ENCODE data around the gene RELN. TPM values are rescaled to one million over a fixed set of nuclear protein-coding genes. Genes with fewer than 3 reads are reported as not detected.

RELN gene
- total RNA-seq, 1 experiment from 2014 or later = 0.20 TPM

DNA sequence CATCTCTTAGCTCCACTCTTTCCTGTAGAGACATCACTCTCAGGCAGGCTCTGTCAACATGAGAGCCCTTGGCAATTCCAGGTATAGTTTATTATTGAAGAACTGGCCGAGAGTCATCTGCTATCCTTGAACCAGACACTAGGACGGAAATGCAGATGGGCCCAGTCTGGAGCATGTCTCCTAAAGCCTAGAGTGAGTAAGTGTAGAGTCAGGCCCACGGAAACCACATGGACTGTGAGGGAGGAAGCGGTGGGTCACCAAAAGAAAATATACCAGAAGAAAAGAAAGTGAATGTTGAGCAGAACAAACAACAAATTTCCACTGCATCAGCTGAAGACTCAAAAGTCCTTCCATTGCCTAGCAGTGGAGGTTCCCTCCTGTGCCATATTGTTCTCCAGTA lies 15.7 kb upstream of the RELN start (continued):
- TF ChIP-seq CBX3 (IDR thresholded peaks at IDR 0.05; ENCODE audit: low read depth) (no peak), POLR2AphosphoS5 (IDR thresholded peaks at IDR 0.05; ENCODE audit: low read depth, low read length) (no peak), FOSL1 (IDR thresholded peaks at IDR 0.05; ENCODE audit: low read depth) (no peak), SP1 (IDR thresholded peaks at IDR 0.05; ENCODE audit: low read depth) (no peak)
- TF ChIP-seq, protein P1, sequence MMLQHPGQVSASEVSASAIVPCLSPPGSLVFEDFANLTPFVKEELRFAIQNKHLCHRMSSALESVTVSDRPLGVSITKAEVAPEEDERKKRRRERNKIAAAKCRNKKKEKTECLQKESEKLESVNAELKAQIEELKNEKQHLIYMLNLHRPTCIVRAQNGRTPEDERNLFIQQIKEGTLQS (IDR thresholded peaks at IDR 0.05) = no peak
- TF ChIP-seq, protein P2, sequence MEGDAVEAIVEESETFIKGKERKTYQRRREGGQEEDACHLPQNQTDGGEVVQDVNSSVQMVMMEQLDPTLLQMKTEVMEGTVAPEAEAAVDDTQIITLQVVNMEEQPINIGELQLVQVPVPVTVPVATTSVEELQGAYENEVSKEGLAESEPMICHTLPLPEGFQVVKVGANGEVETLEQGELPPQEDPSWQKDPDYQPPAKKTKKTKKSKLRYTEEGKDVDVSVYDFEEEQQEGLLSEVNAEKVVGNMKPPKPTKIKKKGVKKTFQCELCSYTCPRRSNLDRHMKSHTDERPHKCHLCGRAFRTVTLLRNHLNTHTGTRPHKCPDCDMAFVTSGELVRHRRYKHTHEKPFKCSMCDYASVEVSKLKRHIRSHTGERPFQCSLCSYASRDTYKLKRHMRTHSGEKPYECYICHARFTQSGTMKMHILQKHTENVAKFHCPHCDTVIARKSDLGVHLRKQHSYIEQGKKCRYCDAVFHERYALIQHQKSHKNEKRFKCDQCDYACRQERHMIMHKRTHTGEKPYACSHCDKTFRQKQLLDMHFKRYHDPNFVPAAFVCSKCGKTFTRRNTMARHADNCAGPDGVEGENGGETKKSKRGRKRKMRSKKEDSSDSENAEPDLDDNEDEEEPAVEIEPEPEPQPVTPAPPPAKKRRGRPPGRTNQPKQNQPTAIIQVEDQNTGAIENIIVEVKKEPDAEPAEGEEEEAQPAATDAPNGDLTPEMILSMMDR (IDR thresholded peaks at IDR 0.05 in 2 of 3, conservative IDR thresholded peaks at IDR 0.05 in 1 of 3; ENCODE audit: borderline replicate concordance in 1 of 3, insufficient read depth in 1 of 3, low read depth in 2 of 3, low read length in 2 of 3) = no peak

DNA sequence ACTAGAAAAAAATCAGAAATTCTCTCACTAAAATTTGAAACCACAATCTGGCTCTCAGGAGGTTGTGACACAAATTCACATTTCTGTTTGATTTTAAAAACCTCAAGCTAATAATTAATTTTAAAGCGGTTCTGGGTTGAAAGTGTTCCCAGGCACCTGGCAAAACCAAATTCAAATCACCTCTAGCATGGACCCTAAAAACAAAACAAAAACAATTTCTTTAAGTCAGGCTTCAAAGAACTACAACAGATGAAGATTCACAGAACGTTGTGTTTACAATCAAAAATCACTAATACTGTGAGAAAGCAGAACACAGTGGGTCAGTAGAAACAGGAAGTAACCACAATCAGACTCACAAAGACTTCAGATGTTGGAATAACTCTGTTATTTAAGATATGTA lies 7.2 kb upstream of the RELN start:
- ChIA-PET POLR2A (no interaction called here), CTCF (no interaction called here), RAD21 (ENCODE audit: low non-redundant PET in 1 of 2, low total read pairs in 2 of 2, uncharacterized antibody in 2 of 2, unreplicated experiment in 2 of 2) (no interaction called here)
- Histone ChIP-seq H3K79me2 (ENCODE audit: insufficient read depth, low read length) (no peaks in the 10 kb centered on the region), H3K4me2 (ENCODE audit: low read length) (no peak overlapping the region), H2AFZ (ENCODE audit: low read depth, low read length, poor library complexity, severe bottlenecking) (no peak overlapping the region), H4K20me1 (ENCODE audit: insufficient read depth) (no peaks in the 10 kb centered on the region), H3K9ac (ENCODE audit: low read length) (no peak overlapping the region), H3K27me3 (ENCODE audit: insufficient read depth, low read length) (peaks cover 15% of the 10 kb centered on the region), H3K36me3 (ENCODE audit: control insufficient read depth in 1 of 2, insufficient read depth in 2 of 2, low read length in 2 of 2) (no peaks in the 10 kb centered on the region), H3K9me2 (ENCODE audit: insufficient read depth) (no peaks in the 10 kb centered on the region), H3K27ac (ENCODE audit: low read depth, low read length) (no peak overlapping the region), H3K4me3 (replicated peaks in 1 of 2; ENCODE audit: low read depth in 1 of 2, low read length in 2 of 2) (no peak overlapping the region), H3K4me1 (ENCODE audit: control insufficient read depth in 1 of 2, insufficient read depth in 2 of 2, low read length in 2 of 2) (no peaks in the 10 kb centered on the region), H3K9me3 (ENCODE audit: control insufficient read depth in 1 of 2, insufficient read depth in 1 of 2, low read depth in 1 of 2, low read length in 2 of 2) (no peaks in the 10 kb centered on the region)
- intact Hi-C loops (cut with micrococcal nuclease) = no loop called here
- BruUV-seq (replicated peaks) = no TSS peak
- TF ChIP-seq, protein P3, sequence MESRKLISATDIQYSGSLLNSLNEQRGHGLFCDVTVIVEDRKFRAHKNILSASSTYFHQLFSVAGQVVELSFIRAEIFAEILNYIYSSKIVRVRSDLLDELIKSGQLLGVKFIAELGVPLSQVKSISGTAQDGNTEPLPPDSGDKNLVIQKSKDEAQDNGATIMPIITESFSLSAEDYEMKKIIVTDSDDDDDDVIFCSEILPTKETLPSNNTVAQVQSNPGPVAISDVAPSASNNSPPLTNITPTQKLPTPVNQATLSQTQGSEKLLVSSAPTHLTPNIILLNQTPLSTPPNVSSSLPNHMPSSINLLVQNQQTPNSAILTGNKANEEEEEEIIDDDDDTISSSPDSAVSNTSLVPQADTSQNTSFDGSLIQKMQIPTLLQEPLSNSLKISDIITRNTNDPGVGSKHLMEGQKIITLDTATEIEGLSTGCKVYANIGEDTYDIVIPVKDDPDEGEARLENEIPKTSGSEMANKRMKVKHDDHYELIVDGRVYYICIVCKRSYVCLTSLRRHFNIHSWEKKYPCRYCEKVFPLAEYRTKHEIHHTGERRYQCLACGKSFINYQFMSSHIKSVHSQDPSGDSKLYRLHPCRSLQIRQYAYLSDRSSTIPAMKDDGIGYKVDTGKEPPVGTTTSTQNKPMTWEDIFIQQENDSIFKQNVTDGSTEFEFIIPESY (IDR thresholded peaks at IDR 0.05; ENCODE audit: extremely low read depth, insufficient replicate concordance, low read length) = no peak
- no peak for TF ChIP-seq RAD21 (IDR thresholded peaks at IDR 0.05; ENCODE audit: low read depth)
- TF ChIP-seq SIN3A (IDR thresholded peaks at IDR 0.05; ENCODE audit: low read depth) = no peak
- TF ChIP-seq, protein P1 (IDR thresholded peaks at IDR 0.05) = no peak
- TF ChIP-seq SP1 (IDR thresholded peaks at IDR 0.05; ENCODE audit: low read depth) = no peak
- no peak for ATAC-seq
- no peak for DNase-seq (ENCODE audit: low read depth, low spot score)

All from HCT116 (cell line).